Stimulated activated naive B cell treated with anti-CD40 and anti-IgM and Interleukin-4, amounts not matched to agents 10 μg/mL and 1 μg/mL and 100 μg/mL, for 72 hours (primary cell): Measurements from ENCODE around the gene SCN4A.
"Not testable (repeated sequence)": the region's sequence is repeated elsewhere in the genome, so short reads cannot be mapped to it uniquely, and the experiment has no call there.

Experiments used
- ATAC-seq, 2 donors: fragments of 150-1000 bp; cut with Tn5 transposase; replicated peaks; 2 replicates each; pipeline ENCODE4 v1.10.0; 2021; ENCODE audit warnings: moderate library complexity in 1 of 2
- DNase-seq: peaks from one replicate; pipeline ENCODE4 v3.0.0; 2021
- H3K27ac Mint-ChIP-seq: one replicate; pipeline ENCODE4 v1.8.0; 2022; ENCODE audit warnings: mild to moderate bottlenecking, mixed read lengths
- H3K27me3 Mint-ChIP-seq, 2 donors: one replicate each; pipeline ENCODE4 v1.8.0; 2022; ENCODE audit warnings: mixed read lengths in 2 of 2
- H3K36me3 Mint-ChIP-seq, 2 donors: one replicate each; pipeline ENCODE4 v1.8.0; 2022; ENCODE audit warnings: mixed read lengths in 2 of 2, mild to moderate bottlenecking in 1 of 2
- H3K4me1 Mint-ChIP-seq, 2 donors: one replicate each; pipeline ENCODE4 v1.8.0; 2022; ENCODE audit warnings: mixed read lengths in 2 of 2, mild to moderate bottlenecking in 1 of 2
- H3K4me3 Mint-ChIP-seq, 2 donors: one replicate each; pipeline ENCODE4 v1.8.0; 2022; ENCODE audit warnings: mild to moderate bottlenecking in 2 of 2, mixed read lengths in 2 of 2, moderate library complexity in 1 of 2
- H3K9me3 Mint-ChIP-seq, 2 donors: one replicate each; pipeline ENCODE4 v1.8.0; 2022; ENCODE audit warnings: mixed read lengths in 2 of 2, mild to moderate bottlenecking in 1 of 2

SCN4A gene

DNA sequence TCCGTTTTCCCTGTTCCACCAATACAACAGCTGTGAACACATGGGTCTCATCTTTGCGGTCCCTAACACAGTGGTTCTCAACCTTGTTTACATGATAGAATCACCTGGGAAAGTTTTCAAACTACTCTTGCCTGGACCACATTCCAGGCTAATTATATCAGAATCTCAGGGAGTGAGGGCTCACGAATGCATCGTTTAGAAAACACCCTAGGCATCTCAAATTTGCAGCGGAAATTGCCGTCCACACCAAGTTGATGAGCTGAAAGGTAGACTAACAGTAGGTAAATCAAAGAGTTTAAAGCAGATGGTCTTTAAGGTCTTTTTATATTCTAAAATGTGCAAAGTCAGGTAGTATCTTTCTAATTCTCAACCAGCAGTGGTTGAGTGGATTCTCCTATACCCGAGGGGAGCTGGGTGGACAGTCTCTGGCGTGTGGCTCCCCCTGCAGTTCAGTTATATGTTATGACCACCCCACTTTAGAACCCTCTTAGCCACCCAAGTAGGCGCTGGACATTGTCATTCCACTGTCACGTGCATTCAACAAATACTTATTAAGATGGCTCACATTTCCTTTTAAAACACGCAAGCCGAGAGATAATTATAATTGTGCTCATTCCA is 65.4 kb downstream of the SCN4A start:
- H3K36me3 Mint-ChIP-seq, H3K27me3 Mint-ChIP-seq, DNase-seq, H3K27ac Mint-ChIP-seq, H3K4me3 Mint-ChIP-seq, H3K9me3 Mint-ChIP-seq: not testable (repeated sequence)
- ATAC-seq, result peak in 1 of 2 donors; percentile 57
- peaks cover 11 to 16% of the 10 kb centered on the region in 2 donors for H3K4me1 Mint-ChIP-seq

DNA sequence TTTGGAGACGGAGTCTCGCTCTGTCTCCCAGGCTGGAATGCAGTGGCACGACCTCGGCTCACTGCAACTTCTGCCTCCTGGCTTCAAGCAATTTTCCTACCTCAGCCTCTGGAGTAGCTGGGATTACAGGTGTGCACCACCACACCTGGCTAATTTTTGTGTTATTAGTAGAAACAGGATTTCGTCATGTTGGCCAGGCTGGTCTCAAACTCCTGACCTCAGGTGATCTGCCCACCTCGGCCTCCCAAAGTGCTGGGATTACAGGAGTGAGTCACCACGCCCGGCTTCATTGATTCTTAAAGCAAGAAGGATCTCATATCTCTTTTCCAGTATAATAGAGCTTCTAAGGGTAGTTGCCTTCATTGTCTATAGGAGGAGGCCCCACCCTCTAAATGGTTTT is 67.9 kb downstream of the SCN4A start:
- not testable (repeated sequence) for H3K4me1 Mint-ChIP-seq, H3K27ac Mint-ChIP-seq, H3K9me3 Mint-ChIP-seq, H3K36me3 Mint-ChIP-seq, H3K4me3 Mint-ChIP-seq, ATAC-seq, DNase-seq, H3K27me3 Mint-ChIP-seq

DNA sequence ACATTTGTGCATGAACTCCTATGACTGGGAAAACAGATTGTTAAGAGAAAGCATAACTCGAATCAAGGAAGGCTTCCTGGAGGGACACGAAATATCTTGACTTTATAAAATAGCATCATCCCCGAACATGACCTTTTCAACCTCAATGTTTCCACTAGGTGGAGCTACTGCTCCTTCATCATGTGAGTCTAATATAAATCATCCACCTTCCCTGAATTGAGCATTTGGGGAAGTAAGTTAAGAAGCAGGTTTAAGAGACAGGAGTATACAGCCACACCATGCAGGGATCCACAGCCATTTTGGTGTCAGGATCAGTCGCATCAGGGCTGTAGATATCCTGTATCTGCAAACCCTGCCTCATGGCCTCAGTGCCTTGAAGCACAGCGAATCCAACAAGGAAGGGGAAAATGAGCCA is 68.9 kb downstream of the SCN4A start:
- not testable (repeated sequence) for H3K27me3 Mint-ChIP-seq, DNase-seq, H3K36me3 Mint-ChIP-seq, H3K9me3 Mint-ChIP-seq, H3K4me3 Mint-ChIP-seq
- peaks cover 4 to 12% of the 10 kb centered on the region in 2 donors for H3K4me1 Mint-ChIP-seq
- peak overlapping the region; percentile 51 for H3K27ac Mint-ChIP-seq
- peak; percentile 88 to 92 for ATAC-seq

DNA sequence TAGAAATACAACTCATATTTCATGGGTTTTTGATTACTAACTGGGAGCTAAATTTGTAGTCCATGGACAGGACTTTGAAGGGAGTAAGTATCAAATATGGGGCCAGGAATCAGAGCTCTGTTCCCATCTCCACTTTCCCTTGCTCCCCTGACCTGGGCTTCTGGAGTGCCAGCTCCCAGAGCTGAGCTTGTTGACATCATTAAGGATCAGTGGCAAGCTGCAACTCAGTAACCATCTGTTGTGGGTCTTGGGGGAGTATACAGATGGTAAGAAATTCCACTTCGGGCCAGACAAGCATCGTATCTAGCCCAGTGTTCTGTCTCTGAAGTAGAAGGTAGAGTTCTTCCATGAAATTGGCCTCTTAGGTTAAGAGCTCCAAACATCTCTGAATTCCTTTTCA is 70.7 kb downstream of the SCN4A start:
- H3K4me3 Mint-ChIP-seq, result not testable (repeated sequence)
- peaks cover 8 to 17% of the 10 kb centered on the region in 2 donors for H3K4me1 Mint-ChIP-seq

DNA sequence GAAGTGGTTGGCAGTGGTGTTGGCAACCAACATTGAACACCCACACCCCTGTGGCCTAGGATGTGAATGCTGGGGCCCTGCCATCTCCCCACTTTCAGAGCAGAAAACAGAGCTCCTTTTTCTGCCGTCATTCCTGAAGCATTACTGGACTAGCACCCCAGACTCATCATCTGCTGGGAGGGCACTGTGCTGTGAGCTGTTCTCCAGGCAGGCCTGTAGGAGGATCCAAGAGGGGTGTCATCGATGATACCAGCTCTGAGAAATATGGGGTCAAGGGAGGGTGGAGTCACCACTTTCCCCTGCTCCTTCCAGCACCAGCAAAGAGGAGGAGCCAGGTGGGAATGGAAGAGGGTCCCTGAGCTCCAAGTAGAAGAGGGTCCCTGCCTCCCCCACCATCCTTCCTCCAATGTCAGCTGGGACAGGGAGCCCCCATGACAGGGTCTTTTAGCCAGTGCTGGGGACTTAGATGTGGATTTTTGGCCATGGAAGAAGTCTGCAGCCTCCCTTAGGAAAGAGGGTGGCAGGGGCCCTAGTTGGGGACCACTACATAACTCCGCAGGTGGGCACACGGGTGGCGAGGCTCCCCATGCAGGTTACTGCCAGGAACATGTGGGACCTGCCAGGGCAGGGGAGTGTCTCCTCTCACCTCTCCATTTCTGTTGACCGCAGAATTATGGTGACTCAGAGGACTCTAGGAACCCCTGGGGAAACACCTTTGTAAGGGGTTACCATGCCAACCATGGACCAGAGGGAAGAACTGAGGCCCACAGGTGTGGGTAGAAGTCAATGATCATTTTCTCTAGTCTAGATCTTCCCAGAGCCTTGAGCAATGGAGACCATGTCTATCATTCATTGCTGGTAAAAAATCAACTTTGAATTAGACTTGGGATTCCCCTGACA is 73.6 kb downstream of the SCN4A start:
- H3K4me1 Mint-ChIP-seq, result peaks cover 8 to 19% of the 10 kb centered on the region in 2 donors
- not testable (repeated sequence) for H3K27ac Mint-ChIP-seq, H3K36me3 Mint-ChIP-seq, H3K9me3 Mint-ChIP-seq, H3K4me3 Mint-ChIP-seq
- peak; percentile 30 for DNase-seq
- peaks cover 0 to 13% of the 10 kb centered on the region in 2 donors for H3K27me3 Mint-ChIP-seq
- ATAC-seq, result peak; percentile 54 to 76

More for the DNA sequence above, 70.7 kb downstream of the SCN4A start:
- ATAC-seq, H3K36me3 Mint-ChIP-seq, DNase-seq, H3K27ac Mint-ChIP-seq, H3K9me3 Mint-ChIP-seq: not testable (repeated sequence)
- peaks cover 0 to 13% of the 10 kb centered on the region in 2 donors for H3K27me3 Mint-ChIP-seq

DNA sequence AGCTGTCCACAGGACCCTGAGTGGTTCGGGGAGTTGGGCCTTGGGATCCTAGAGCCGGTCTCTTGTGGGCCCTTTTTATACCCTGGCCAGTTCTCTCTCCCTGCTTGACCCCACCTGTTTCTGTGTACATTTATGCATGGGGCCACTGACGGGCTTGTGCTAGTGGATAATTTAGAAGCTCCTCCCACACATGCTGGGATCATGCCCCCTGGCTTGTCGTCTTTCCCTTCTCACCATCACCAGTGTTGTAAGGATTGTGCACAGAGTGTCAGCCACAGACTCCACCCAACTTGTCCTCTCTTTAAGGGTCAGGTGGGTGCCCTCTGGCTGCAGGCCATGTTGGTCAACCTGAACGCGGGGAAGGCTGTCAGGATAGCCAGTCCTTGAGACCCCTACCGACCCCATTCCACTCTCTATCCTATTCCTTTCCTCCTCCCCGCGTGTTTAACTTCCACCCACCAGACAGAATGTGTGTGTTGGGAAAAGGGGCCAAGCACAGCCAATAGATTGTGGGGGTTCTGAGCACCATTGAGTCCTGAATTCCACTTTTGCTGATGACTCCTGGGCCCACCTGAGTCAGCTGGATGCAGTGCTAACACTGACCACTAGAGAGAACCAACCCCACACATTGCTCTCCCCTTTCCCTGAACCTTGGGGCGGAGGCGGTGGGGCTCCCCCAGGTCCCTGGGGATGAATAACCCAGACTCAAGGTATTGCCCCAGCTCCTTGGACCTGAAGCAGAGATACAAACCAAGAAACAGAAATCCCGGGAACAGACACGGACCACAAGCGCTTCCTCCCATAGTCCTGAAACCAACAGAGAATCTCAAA is 76.0 kb downstream of the SCN4A start, which contains the start of gene CSH1:
Gene CSH1, minus strand, starts transcription at position 51 of the 831 bp plus-strand sequence. CDS start 63 bp downstream, outside the sequence.
- Mint-ChIP-seq H3K27me3 (peaks cover 0 to 10% of the 10 kb centered on the region in 2 donors), H3K4me1 (peaks cover 5 to 14% of the 10 kb centered on the region in 2 donors)
- H3K27ac Mint-ChIP-seq, H3K4me3 Mint-ChIP-seq, H3K9me3 Mint-ChIP-seq, DNase-seq, H3K36me3 Mint-ChIP-seq: not testable (repeated sequence)
- peak; percentile 67 to 77 for ATAC-seq

DNA sequence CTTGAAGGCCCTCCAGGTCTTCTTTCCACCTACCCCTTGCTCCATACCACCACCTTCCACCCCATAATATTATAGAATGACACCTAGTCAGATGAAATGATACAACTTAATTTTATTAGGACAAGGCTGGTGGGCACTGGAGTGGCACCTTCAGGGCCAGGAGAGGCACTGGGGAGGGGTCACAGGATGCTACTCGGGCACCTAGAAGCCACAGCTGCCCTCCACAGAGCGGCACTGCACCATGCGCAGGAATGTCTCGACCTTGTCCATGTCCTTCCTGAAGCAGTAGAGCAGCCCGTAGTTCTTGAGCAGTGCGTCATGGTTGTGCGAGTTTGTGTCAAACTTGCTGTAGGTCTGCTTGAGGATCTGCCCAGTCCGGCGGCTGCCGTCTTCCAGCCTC is 77.9 kb downstream of the SCN4A start:
- not testable (repeated sequence) for H3K27ac Mint-ChIP-seq, H3K36me3 Mint-ChIP-seq, H3K27me3 Mint-ChIP-seq, H3K9me3 Mint-ChIP-seq, ATAC-seq, H3K4me3 Mint-ChIP-seq, DNase-seq
- peaks cover 5 to 14% of the 10 kb centered on the region in 2 donors for H3K4me1 Mint-ChIP-seq

DNA sequence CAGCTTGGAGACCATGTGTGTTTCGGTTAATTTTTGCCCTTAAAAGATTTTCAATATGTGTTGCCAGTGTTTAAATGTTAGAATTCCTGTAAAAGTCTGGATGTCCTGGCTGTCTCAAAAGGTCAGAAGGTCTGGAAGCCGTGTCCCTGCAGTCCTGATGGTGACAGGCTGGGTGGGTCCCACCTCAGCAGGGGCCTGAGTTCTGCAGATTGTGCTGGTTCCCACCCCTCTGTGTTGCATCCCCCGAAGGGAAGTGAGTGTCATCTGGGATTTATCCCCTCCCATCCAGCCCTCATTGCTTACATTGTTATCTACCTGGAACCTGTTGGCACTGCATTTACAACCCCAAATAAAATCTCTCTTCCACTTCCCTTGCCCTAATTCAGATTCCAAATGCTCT is 78.7 kb downstream of the SCN4A start:
- H3K4me1 Mint-ChIP-seq, result peaks cover 6 to 11% of the 10 kb centered on the region in 2 donors
- not testable (repeated sequence) for H3K4me3 Mint-ChIP-seq, H3K36me3 Mint-ChIP-seq, H3K27ac Mint-ChIP-seq, DNase-seq, H3K27me3 Mint-ChIP-seq, ATAC-seq, H3K9me3 Mint-ChIP-seq

DNA sequence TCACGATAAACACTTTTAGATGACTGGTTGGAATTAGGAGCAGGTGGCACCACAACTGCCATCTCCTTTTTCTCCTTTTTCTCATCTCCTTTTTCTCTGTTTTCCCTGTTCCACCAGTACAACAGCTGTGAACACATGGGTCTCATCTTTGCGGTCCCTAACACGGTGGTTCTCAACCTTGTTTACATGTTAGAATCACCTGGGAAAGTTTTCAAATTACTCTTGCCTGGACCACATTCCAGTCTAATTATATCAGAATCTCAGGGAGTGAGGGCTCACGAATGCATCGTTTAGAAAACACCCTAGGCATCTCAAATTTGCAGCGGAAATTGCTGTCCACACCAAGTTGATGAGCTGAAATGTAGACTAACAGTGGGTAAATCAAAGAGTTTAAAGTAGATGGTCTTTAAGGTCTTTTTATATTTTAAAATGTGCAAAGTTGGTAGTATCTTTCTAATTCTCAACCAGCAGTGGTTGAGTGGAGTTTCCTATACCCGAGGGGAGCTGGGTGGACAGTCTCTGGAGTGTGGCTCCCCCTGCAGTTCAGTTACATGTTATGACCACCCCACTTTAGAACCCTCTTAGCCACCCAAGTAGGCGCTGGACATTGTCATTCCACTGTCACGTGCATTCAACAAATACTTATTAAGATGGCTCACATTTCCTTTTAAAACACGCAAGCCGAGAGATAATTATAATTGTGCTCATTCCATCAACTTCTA is 80.2 kb downstream of the SCN4A start:
- H3K27ac Mint-ChIP-seq, H3K27me3 Mint-ChIP-seq, H3K9me3 Mint-ChIP-seq, H3K4me3 Mint-ChIP-seq, DNase-seq, H3K36me3 Mint-ChIP-seq: not testable (repeated sequence)
- ATAC-seq, result peak in 1 of 2 donors; percentile 39
- peaks cover 8 to 18% of the 10 kb centered on the region in 2 donors for H3K4me1 Mint-ChIP-seq

DNA sequence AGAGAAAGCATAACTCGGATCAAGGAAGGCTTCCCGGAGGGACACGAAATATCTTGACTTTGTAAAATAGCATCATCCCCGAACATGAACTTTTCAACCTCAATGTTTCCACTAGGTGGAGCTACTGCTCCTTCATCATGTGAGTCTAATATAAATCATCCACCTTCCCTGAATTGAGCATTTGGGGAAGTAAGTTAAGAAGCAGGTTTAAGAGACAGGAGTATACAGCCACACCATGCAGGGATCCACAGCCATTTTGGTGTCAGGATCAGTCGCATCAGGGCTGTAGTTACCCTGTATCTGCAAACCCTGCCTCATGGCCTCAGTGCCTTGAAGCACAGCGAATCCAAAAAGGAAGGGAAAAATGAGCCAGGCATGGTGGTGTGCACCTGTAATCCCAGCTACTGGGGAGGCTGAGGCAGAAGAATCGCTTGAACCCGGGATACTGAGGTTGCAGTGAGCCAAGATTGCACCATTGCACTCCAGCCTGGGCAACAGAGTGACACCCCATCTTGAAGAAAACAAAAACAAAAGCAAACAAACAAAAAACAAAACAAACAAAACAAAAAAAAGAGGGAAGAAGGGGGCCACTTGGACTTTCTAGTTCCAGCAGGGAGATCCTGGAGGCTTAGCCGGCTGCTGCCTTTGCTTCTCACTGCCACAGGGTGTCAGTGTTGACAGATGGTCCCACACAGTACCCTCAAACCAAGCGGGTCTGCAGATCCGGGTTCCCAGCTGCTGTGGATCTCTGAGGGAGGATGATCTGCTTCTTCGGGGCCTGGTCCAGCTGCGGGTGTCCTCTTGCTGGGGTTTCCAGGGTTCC is 83.5 kb downstream of the SCN4A start:
- ATAC-seq, result peak; percentile 86 to 87
- Mint-ChIP-seq H3K27ac (peak overlapping the region; percentile 22), H3K4me1 (peaks cover 9 to 21% of the 10 kb centered on the region in 2 donors)
- not testable (repeated sequence) for H3K36me3 Mint-ChIP-seq, H3K4me3 Mint-ChIP-seq, H3K27me3 Mint-ChIP-seq, H3K9me3 Mint-ChIP-seq, DNase-seq
